Ishikawa (cell line): Measurements from ENCODE around the gene EPAS1.

Experiments
- CEBPB ChIP-seq: IDR thresholded peaks from 2 replicates; pipeline ENCODE4 v1.6.1; 2012
- EGR1 ChIP-seq: IDR thresholded peaks from 2 replicates; pipeline ENCODE4 v1.6.1; 2012
- EP300 ChIP-seq: IDR thresholded peaks from 2 replicates; pipeline ENCODE4 v1.6.1; 2012; ENCODE audit warnings: borderline replicate concordance
- FOXM1 ChIP-seq: IDR thresholded peaks from 2 replicates; pipeline ENCODE4 v1.6.1; 2012; ENCODE audit warnings: low read depth, borderline replicate concordance
- MAX ChIP-seq: IDR thresholded peaks from 2 replicates; pipeline ENCODE4 v1.6.1; 2012
- NFIC ChIP-seq: IDR thresholded peaks from 2 replicates; pipeline ENCODE4 v1.6.1; 2012
- RAD21 ChIP-seq: IDR thresholded peaks from 2 replicates; pipeline ENCODE4 v1.6.1; 2012; ENCODE audit warnings: low read depth
- REST ChIP-seq: IDR thresholded peaks from 2 replicates; pipeline ENCODE4 v1.6.1; 2012; ENCODE audit warnings: low read depth, mild to moderate bottlenecking
- TAF1 ChIP-seq: IDR thresholded peaks from 2 replicates; pipeline ENCODE4 v1.6.1; 2012; ENCODE audit warnings: low read depth, mild to moderate bottlenecking
- TCF12 ChIP-seq: IDR thresholded peaks from 2 replicates; pipeline ENCODE4 v1.6.1; 2012; ENCODE audit warnings: low read depth
- TEAD4 ChIP-seq: IDR thresholded peaks from 2 replicates; pipeline ENCODE4 v1.6.1; 2012

DNA sequence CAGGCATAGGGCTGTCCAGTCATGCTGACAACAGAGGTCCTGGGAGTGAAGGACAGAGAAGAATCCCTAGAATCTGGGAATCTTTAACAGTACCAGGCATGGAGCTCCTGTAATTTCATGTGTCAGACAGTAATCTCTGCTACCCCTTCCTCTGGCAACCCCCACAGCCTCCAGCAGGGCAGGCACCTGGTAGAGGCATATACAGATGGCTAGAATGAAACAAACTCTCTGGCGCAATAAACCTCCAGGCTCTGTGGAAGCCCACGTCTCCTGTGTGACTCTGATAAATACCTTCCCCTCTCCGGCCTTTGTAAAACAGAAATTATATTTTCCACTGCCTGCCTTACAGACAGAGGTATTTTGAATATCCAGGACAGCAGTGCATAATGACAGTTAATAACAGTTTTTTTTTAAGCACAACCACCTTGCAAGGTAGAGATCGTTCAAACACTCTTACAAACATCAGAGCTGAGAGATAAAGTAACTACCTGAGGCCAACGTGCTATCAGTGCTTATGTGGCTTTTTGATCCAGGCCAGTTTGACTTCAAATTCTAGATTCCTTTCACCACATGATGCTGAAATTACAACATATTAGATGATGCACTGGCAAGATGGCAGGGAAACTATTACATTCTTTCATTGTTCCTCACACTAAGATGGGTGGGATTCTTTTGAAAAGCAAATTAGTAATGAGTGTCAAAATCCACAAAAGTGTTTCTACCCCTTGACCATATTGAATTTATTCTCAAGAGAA is 134.5 kb downstream of the EPAS1 start:
- no peak for TF ChIP-seq EGR1
- TF ChIP-seq EP300, result no peak
- TF ChIP-seq NFIC, result no peak
- no peak for TF ChIP-seq FOXM1
- TF ChIP-seq TAF1, result no peak
- no peak for TF ChIP-seq REST
- no peak for TF ChIP-seq MAX
- TF ChIP-seq RAD21, result no peak
- TF ChIP-seq CEBPB, result no peak
- no peak for TF ChIP-seq TCF12
- TF ChIP-seq TEAD4, result no peak
